Spleen (tissue), 7 donors: ENCODE results near the gene TMCO4.

ENCODE experiments used
- CTCF ChIP-seq, 11 experiments: fragments of 200-600 bp in 7 of 11; fragments of 450-650 bp in 4 of 11; sonication (generic) in 4 of 11; IDR thresholded peaks in 8 of 11; conservative IDR thresholded peaks in 3 of 11; 1 replicate in 7 of 11; 2 replicates in 4 of 11; pipeline versions ENCODE4 v1.4.0 to v1.8.0; 2016 to 2021; ENCODE audit warnings: antibody characterized with exemption in 11 of 11, inconsistent platforms in 4 of 11, mild to moderate bottlenecking in 1 of 11
- POLR2A ChIP-seq, 3 donors: fragments of 450-650 bp; IDR thresholded peaks; one replicate each; pipeline ENCODE4 v1.5.1; 2017; ENCODE audit warnings: antibody characterized with exemption in 3 of 3, mild to moderate bottlenecking in 1 of 3
- POLR2AphosphoS5 ChIP-seq, 3 donors: sonication (generic); formaldehyde crosslinking; IDR thresholded peaks; one replicate each; pipeline ENCODE4 v1.5.1; 2017; ENCODE audit warnings: antibody characterized with exemption in 3 of 3
- donor health status: DM: no; HTN: no; CAD: no; lungs with moderate emphysema.
- donor health status: DM: no; HTN: no; CAD: no.
- donor health status: DM: no; HTN: no; CAD: no.

DNA sequence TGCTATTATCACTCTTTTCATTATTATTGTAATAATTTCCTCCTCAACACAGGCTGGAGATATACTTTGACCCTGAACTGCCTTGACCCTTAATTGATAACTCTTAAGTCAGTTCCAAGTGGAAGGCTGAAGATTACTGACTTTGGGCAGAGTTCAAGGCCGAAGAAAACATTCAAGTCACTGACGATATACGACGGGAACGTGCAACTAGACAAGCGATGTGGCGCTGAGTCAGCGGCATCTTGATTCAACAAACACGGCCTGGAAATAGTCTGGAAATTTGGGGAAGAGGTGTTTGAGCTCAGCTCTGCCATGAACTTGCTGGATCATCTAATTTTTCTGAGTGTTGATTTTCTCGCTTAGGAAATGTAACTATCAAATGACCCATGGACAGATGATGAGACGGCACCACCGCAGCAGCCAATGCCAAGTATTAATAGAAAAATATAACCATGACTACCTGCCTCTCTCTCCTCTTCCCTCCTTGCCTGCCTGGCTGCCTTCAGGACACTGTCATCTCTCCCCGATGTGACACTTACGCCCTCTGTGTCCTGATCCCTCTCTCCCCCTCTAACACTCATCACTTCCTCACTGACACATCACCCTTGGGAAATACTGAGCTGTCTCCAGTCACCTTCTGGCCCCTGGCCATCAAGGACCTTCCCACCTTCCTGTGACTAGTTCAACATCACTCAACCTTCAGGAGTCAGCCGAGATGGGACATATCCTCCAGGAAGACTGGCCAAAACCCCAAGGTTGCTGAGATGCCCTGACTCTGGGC is 49.4 kb downstream of the TMCO4 start:
- TF ChIP-seq POLR2A (IDR thresholded peaks at IDR 0.05) = no peak
- TF ChIP-seq CTCF (IDR thresholded peaks at IDR 0.05 in 8 of 11, conservative IDR thresholded peaks at IDR 0.05 in 3 of 11) = no peak
- no peak for TF ChIP-seq POLR2AphosphoS5 (IDR thresholded peaks at IDR 0.05)
